ENCODE results near the gene RBKS.
"Not testable (repeated sequence)": the region's sequence is repeated elsewhere in the genome, so short reads cannot be mapped to it uniquely, and the experiment has no call there.

DNA sequence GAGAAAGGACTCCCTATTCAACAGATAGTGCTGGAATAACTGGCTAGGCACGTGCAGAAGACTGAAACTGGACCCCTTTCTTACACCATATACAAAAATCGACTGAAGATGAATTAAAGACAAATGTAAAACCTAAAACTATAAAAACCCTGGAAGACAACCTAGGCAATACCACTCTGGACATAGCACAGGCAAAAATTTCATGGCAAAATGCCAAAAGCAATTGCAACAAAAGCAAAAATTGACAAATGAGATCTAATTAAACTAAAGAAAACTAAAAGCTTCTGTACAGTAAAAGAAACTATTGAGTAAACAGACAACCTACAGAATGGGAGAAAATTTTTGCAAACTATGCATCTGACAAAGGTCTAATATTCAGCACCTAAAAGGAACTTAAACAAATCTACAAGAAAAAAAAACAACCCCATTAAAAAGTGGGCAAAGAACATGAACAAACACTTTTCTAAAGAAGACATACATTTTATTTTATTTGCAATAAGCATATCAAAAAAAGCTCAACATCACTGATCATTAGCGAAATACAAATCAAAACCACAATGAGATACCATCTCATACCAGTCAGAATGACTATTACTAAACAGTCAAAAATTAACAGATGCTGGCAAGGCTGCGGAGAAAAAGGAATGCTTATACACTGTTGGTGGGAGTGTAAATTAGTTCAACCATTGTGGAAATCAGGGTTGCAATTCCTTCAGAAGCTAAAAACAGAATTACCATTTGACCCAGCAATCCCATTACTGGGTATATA lies 8.2 kb downstream of the RBKS start:
- not testable (repeated sequence) for TF ChIP-seq CTCF (IDR thresholded peaks at IDR 0.05 in 8 of 11, conservative IDR thresholded peaks at IDR 0.05 in 3 of 11); POLR2A (IDR thresholded peaks at IDR 0.05)

All from spleen (tissue), 7 donors.